ENCODE results near the gene KRTAP10-7. TPM values are rescaled to one million over a fixed set of nuclear protein-coding genes. Genes with fewer than 3 reads are reported as not detected.
"Not testable (repeated sequence)": the region's sequence is repeated elsewhere in the genome, so short reads cannot be mapped to it uniquely, and the experiment has no call there.

Gene KRTAP10-7
- total RNA-seq, 1 donor from 2014 or later, result not detected

DNA sequence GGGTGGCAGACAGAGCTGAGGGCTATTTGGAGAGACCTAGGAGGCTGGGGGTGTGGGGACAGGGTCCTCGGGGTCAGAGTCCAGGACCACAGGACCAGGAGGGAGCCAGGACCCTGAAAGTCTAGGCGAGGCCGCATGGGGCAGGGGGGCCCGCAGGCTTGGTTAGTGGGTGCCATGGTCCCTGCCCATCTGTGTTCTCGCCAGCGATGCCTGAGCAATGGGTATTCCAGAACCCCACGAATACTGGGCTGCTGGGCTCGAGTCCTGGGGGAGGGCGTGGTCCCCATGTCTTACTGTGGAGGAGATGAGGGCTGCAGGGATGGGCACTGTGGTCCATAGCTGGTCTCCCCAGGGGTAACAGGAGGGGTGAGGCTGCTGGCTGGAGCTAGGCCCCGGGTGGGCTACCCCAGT lies 10.1 kb upstream of the KRTAP10-7 start:
- Histone ChIP-seq H3K4me1 (ENCODE audit: control insufficient read depth in 3 of 3, insufficient read depth in 3 of 3, low read length in 3 of 3) (peaks cover 3 to 14% (median 6%) of the 10 kb centered on the region in 3 donors), H3K36me3 (ENCODE audit: control insufficient read depth in 3 of 3, insufficient read depth in 3 of 3, low read length in 3 of 3) (no peaks in the 10 kb centered on the region), H3K9ac (ENCODE audit: low read depth in 1 of 3, low read length in 3 of 3) (no peak overlapping the region), H3K27ac (ENCODE audit: low read depth, low read length) (no peak overlapping the region), H3K9me3 (ENCODE audit: control insufficient read depth in 3 of 3, low read length in 3 of 3) (peaks cover 0 to 10% (median 2%) of the 10 kb centered on the region in 3 donors), H3K27me3 (ENCODE audit: control insufficient read depth in 3 of 3, insufficient read depth in 3 of 3, low read length in 3 of 3) (peaks cover 32 to 56% (median 42%) of the 10 kb centered on the region in 3 donors), H3K4me3 (ENCODE audit: low read length in 3 of 3) (no peak overlapping the region)

DNA sequence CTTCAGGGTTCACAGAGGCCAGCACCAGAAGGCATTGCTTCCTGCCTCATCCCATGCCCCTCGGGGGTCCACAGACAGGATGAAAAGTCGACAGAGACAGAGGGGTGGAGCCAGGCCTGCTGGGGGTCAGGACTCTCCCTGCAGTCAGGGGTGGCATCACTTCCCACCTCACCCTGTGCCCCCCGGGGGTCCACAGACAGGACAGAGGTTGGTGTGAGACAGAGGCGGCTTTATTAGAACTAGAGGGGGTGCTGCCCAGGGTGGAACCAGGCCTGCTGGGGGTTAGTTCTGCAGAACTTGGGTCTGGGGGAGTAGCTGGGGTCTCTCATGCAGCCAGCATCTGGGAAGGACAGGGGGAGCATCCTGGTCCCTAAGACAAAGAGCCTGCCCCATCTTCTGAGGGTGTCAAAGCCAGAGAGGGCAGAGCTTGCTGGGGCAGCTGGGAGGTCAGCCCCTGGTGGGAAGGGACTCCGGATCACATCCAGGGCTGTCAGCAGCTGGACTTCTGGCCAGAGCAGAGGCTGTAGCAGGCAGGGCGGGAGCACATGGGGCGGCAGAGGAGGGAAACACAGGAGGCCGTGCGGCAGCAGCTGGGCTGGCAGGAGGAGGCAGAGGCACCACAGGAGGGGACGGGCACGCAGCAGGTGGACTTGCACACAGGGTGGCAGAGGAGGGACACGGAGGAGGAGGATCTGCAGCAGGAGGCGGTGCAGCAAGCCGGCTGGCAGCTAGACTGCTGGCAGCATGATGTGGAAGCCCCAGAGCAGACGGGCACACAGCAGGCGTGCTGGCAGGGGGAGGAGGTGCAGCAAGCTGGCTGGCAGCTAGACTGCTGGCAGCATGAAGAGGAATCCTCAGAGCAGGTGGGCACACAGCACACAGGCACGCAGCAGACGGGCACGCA lies 9.2 kb upstream of the KRTAP10-7 start:
- not testable (repeated sequence) for H3K9me3 ChIP-seq (ENCODE audit: control insufficient read depth in 3 of 3, low read length in 3 of 3); H3K4me3 ChIP-seq (ENCODE audit: low read length in 3 of 3); H3K9ac ChIP-seq (ENCODE audit: low read depth in 1 of 3, low read length in 3 of 3); H3K27ac ChIP-seq (ENCODE audit: low read depth, low read length); H3K36me3 ChIP-seq (ENCODE audit: control insufficient read depth in 3 of 3, insufficient read depth in 3 of 3, low read length in 3 of 3)
- peaks cover 3 to 14% (median 6%) of the 10 kb centered on the region in 3 donors for H3K4me1 ChIP-seq (ENCODE audit: control insufficient read depth in 3 of 3, insufficient read depth in 3 of 3, low read length in 3 of 3)
- peaks cover 28 to 56% (median 38%) of the 10 kb centered on the region in 3 donors for H3K27me3 ChIP-seq (ENCODE audit: control insufficient read depth in 3 of 3, insufficient read depth in 3 of 3, low read length in 3 of 3)

GRCh38 chr21:44591801-44592130 lies 8.6 kb upstream of the KRTAP10-7 start:
- H3K9ac ChIP-seq (ENCODE audit: low read depth in 1 of 3, low read length in 3 of 3); H3K4me3 ChIP-seq (ENCODE audit: low read length in 3 of 3); H3K36me3 ChIP-seq (ENCODE audit: control insufficient read depth in 3 of 3, insufficient read depth in 3 of 3, low read length in 3 of 3); H3K27ac ChIP-seq (ENCODE audit: low read depth, low read length); H3K9me3 ChIP-seq (ENCODE audit: control insufficient read depth in 3 of 3, low read length in 3 of 3): not testable (repeated sequence)
- Histone ChIP-seq H3K27me3 (ENCODE audit: control insufficient read depth in 3 of 3, insufficient read depth in 3 of 3, low read length in 3 of 3) (peaks cover 28 to 61% (median 38%) of the 10 kb centered on the region in 3 donors), H3K4me1 (ENCODE audit: control insufficient read depth in 3 of 3, insufficient read depth in 3 of 3, low read length in 3 of 3) (peaks cover 3 to 14% (median 6%) of the 10 kb centered on the region in 3 donors)

GRCh38 chr21:44592446-44593311 lies 7.7 kb upstream of the KRTAP10-7 start, which contains the start of gene KRTAP10-6:
TSS of gene KRTAP10-6 (minus strand) at chr21:44592505. CDS start at chr21:44592484, 21 bp downstream.
- Histone ChIP-seq H3K9me3 (ENCODE audit: control insufficient read depth in 3 of 3, low read length in 3 of 3) (peaks cover 0 to 2% (median 0%) of the 10 kb centered on the region in 3 donors), H3K9ac (ENCODE audit: low read depth in 1 of 3, low read length in 3 of 3) (peak within 1 kb of the TSS in 1 of 3 donors; percentile 8), H3K36me3 (ENCODE audit: control insufficient read depth in 3 of 3, insufficient read depth in 3 of 3, low read length in 3 of 3) (no peaks in the 10 kb centered on the region), H3K27me3 (ENCODE audit: control insufficient read depth in 3 of 3, insufficient read depth in 3 of 3, low read length in 3 of 3) (peaks cover 31 to 62% (median 38%) of the 10 kb centered on the region in 3 donors), H3K4me3 (ENCODE audit: low read length in 3 of 3) (peak within 1 kb of the TSS in 1 of 3 donors; percentile 13), H3K27ac (ENCODE audit: low read depth, low read length) (no peak within 1 kb of the TSS), H3K4me1 (ENCODE audit: control insufficient read depth in 3 of 3, insufficient read depth in 3 of 3, low read length in 3 of 3) (peaks cover 3 to 14% (median 6%) of the 10 kb centered on the region in 3 donors)

DNA sequence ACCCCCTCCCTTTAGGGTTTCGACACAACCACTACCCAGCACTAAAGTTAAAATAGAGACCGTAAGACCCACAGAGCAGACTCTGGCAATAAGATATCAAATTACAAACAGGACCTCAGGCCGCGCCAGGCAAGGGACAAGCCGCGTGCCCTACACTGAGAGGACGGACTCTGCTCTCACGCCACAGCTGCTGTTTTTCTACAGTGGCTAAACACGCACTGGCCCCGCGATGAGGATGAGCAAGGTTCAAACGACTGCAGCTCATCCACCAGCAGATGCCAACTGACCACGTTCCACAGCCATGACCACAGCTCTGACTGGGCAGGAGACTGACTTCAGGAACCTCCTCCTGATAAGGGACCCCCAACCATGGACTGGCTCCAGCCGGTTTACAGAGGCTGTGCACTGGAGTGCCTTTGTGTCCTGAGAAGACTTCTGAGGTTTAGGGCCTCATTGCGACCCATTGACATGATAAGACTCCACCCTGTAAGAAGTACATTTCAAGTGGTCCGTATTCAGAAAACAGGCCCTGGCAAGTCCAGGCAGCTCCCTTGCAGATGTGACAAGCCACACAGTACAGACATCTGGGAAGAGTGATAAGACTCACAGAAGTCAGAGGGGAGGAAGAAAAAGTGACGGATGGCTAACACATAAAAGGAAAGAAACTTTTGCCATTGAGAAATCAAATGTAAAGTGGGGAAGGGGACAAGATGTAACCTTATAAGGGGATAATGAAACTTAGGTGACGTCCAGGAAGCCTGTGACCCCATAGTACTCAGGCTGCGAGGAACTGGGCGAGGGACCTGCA lies 6.6 kb upstream of the KRTAP10-7 start:
- Histone ChIP-seq H3K27me3 (ENCODE audit: control insufficient read depth in 3 of 3, insufficient read depth in 3 of 3, low read length in 3 of 3) (peaks cover 35 to 62% (median 48%) of the 10 kb centered on the region in 3 donors), H3K27ac (ENCODE audit: low read depth, low read length) (no peak overlapping the region), H3K36me3 (ENCODE audit: control insufficient read depth in 3 of 3, insufficient read depth in 3 of 3, low read length in 3 of 3) (no peaks in the 10 kb centered on the region), H3K4me1 (ENCODE audit: control insufficient read depth in 3 of 3, insufficient read depth in 3 of 3, low read length in 3 of 3) (peaks cover 3 to 14% (median 6%) of the 10 kb centered on the region in 3 donors), H3K4me3 (ENCODE audit: low read length in 3 of 3) (no peak overlapping the region), H3K9ac (ENCODE audit: low read depth in 1 of 3, low read length in 3 of 3) (no peak overlapping the region), H3K9me3 (ENCODE audit: control insufficient read depth in 3 of 3, low read length in 3 of 3) (peaks cover 0 to 2% (median 0%) of the 10 kb centered on the region in 3 donors)

- no peaks in the 10 kb centered on the region for H3K9me3 ChIP-seq (ENCODE audit: control insufficient read depth in 3 of 3, low read length in 3 of 3)
- no peak overlapping the region for H3K9ac ChIP-seq (ENCODE audit: low read depth in 1 of 3, low read length in 3 of 3)
- H3K4me1 ChIP-seq (ENCODE audit: control insufficient read depth in 3 of 3, insufficient read depth in 3 of 3, low read length in 3 of 3), result peaks cover 3 to 14% (median 6%) of the 10 kb centered on the region in 3 donors
- peaks cover 34 to 62% (median 51%) of the 10 kb centered on the region in 3 donors for H3K27me3 ChIP-seq (ENCODE audit: control insufficient read depth in 3 of 3, insufficient read depth in 3 of 3, low read length in 3 of 3)
- no peaks in the 10 kb centered on the region for H3K36me3 ChIP-seq (ENCODE audit: control insufficient read depth in 3 of 3, insufficient read depth in 3 of 3, low read length in 3 of 3)
- H3K4me3 ChIP-seq (ENCODE audit: low read length in 3 of 3), result no peak overlapping the region
- no peak overlapping the region for H3K27ac ChIP-seq (ENCODE audit: low read depth, low read length)
These were observed 5.9 kb upstream of the KRTAP10-7 start for GRCh38 chr21:44594406-44594916.

GRCh38 chr21:44595524-44595923 lies 4.9 kb upstream of the KRTAP10-7 start:
- Histone ChIP-seq H3K9ac (ENCODE audit: low read depth in 1 of 3, low read length in 3 of 3) (no peak overlapping the region), H3K4me3 (ENCODE audit: low read length in 3 of 3) (no peak overlapping the region)

GRCh38 chr21:44596068-44596725 lies 4.2 kb upstream of the KRTAP10-7 start:
- Histone ChIP-seq H3K27ac (ENCODE audit: low read depth, low read length) (no peak overlapping the region), H3K4me3 (ENCODE audit: low read length in 3 of 3) (no peak overlapping the region), H3K36me3 (ENCODE audit: control insufficient read depth in 3 of 3, insufficient read depth in 3 of 3, low read length in 3 of 3) (no peaks in the 10 kb centered on the region), H3K4me1 (ENCODE audit: control insufficient read depth in 3 of 3, insufficient read depth in 3 of 3, low read length in 3 of 3) (peaks cover 3 to 14% (median 6%) of the 10 kb centered on the region in 3 donors), H3K9me3 (ENCODE audit: control insufficient read depth in 3 of 3, low read length in 3 of 3) (no peaks in the 10 kb centered on the region), H3K27me3 (ENCODE audit: control insufficient read depth in 3 of 3, insufficient read depth in 3 of 3, low read length in 3 of 3) (peaks cover 38 to 66% (median 51%) of the 10 kb centered on the region in 3 donors), H3K9ac (ENCODE audit: low read depth in 1 of 3, low read length in 3 of 3) (no peak overlapping the region)

More at GRCh38 chr21:44595524-44595923, 4.9 kb upstream of the KRTAP10-7 start:
- peaks cover 38 to 63% (median 51%) of the 10 kb centered on the region in 3 donors for H3K27me3 ChIP-seq (ENCODE audit: control insufficient read depth in 3 of 3, insufficient read depth in 3 of 3, low read length in 3 of 3)
- H3K4me1 ChIP-seq (ENCODE audit: control insufficient read depth in 3 of 3, insufficient read depth in 3 of 3, low read length in 3 of 3), result peaks cover 3 to 14% (median 6%) of the 10 kb centered on the region in 3 donors
- H3K27ac ChIP-seq (ENCODE audit: low read depth, low read length), result no peak overlapping the region
- no peaks in the 10 kb centered on the region for H3K9me3 ChIP-seq (ENCODE audit: control insufficient read depth in 3 of 3, low read length in 3 of 3)
- H3K36me3 ChIP-seq (ENCODE audit: control insufficient read depth in 3 of 3, insufficient read depth in 3 of 3, low read length in 3 of 3), result no peaks in the 10 kb centered on the region

All from skeletal muscle tissue (tissue), 4 donors.